H1 (cell line): Measurements from ENCODE around the gene TRIM67. TPM values are rescaled to one million over a fixed set of nuclear protein-coding genes. Genes with fewer than 3 reads are reported as not detected.

Source experiments
- BRCA1 ChIP-seq: IDR thresholded peaks from 2 replicates; pipeline ENCODE4 v1.6.1; 2012; ENCODE audit warnings: low read depth, low read length, improper control_type of control experiment
- CHD7 ChIP-seq: fragments of 300-600 bp; sonication (generic); IDR thresholded peaks from 2 replicates; pipeline ENCODE4 v1.7.1; 2012; ENCODE audit warnings: low read length, moderate library complexity, mild to moderate bottlenecking, inconsistent platforms; ENCODE audit not compliant: insufficient replicate concordance
- FOSL1 ChIP-seq: IDR thresholded peaks from 2 replicates; pipeline ENCODE4 v1.6.1; 2011; ENCODE audit warnings: mild to moderate bottlenecking, low read depth, low read length, moderate library complexity; ENCODE audit not compliant: insufficient read depth
- GTF2F1 ChIP-seq: IDR thresholded peaks from 2 replicates; pipeline ENCODE4 v1.6.1; 2012; ENCODE audit warnings: low read depth, low read length, improper control_type of control experiment, borderline replicate concordance
- HDAC2 ChIP-seq, 2 experiments: fragments of 300-600 bp in 1 of 2; sonication (generic) in 1 of 2; IDR thresholded peaks; 2 replicates each; pipeline ENCODE4 v1.6.1; 2011 to 2012; ENCODE audit warnings: low read depth in 2 of 2, low read length in 2 of 2, mild to moderate bottlenecking in 2 of 2, moderate library complexity in 2 of 2, borderline replicate concordance in 1 of 2, inconsistent platforms in 1 of 2
- SP4 ChIP-seq: IDR thresholded peaks from 2 replicates; pipeline ENCODE4 v1.6.1; 2012; ENCODE audit warnings: low read length, inconsistent platforms
- polyA plus RNA-seq, 7 experiments: library from polyadenylated mRNA; depleted of rRNA in 3 of 7; stranded (reverse) in 5 of 7; unstranded in 2 of 7; fragments of >200 nt in 5 of 7; fragments of 200-250 nt in 2 of 7; gene quantifications; 1 replicate in 5 of 7; 2 replicates in 1 of 7; 4 replicates in 1 of 7; pipeline versions ENCODE4 v1.2.1 to v1.2.3, GENCODE V29; 2011 to 2013; ENCODE audit warnings: missing spikeins in 2 of 7, mixed read lengths in 2 of 7
- total RNA-seq: library from RNA; stranded (reverse); fragmentation: NEBNext Ultra II Directional; extraction: Animal tissue kit (Norgen Biotek cat#: 25700); gene quantifications from 2 replicates; pipeline ENCODE4 v1.2.1, GENCODE V29; 2021

Gene TRIM67
- total and polyA plus RNA-seq, 2 of the 8 experiments (the other 6 are each of a cell fraction or from before 2014, with no cell fraction given) = under 0.01 TPM; not detected in 1

GRCh38 chr1:231185391-231185790 lies 23.5 kb downstream of the TRIM67 start (continued):
- TF ChIP-seq CHD7 (no peak), FOSL1 (no peak), SP4 (no peak), BRCA1 (no peak), HDAC2 (IDR thresholded peaks at IDR 0.05; ENCODE audit: borderline replicate concordance in 1 of 2, low read depth in 2 of 2, low read length in 2 of 2) (no peak), GTF2F1 (no peak)
